ENCODE results near the gene CMIP.

The CMIP gene

DNA sequence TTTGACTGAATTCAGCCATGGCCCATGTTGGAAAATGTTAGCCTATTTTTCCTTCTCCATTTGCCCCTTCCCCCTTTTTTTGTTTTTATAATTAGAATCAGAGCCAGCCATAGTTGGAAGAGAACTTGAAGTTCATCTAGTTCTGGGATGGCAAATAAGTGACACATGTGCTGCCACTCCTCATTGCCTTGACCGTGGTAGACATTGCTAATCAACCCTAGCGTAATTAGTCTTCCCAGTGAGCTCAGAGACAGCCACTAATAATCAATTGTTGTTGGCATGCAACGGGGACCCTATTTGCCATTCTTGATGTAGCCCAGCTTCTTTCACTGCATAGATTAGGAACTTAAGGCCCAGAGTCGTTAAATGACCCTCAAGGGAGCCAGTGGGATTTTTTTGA is 16.6 kb downstream of the CMIP start:
- no peak for DNase-seq (ENCODE audit: extremely low read depth, insufficient read length)
- Histone ChIP-seq H3K4me3 (replicated peaks; ENCODE audit: low read depth, low read length) (no peak overlapping the region), H3K36me3 (ENCODE audit: control insufficient read depth, insufficient read depth, low read length) (no peaks in the 10 kb centered on the region), H3K27me3 (replicated peaks; ENCODE audit: control insufficient read depth, insufficient read depth, low read length) (no peaks in the 10 kb centered on the region)
- TF ChIP-seq, protein P1, sequence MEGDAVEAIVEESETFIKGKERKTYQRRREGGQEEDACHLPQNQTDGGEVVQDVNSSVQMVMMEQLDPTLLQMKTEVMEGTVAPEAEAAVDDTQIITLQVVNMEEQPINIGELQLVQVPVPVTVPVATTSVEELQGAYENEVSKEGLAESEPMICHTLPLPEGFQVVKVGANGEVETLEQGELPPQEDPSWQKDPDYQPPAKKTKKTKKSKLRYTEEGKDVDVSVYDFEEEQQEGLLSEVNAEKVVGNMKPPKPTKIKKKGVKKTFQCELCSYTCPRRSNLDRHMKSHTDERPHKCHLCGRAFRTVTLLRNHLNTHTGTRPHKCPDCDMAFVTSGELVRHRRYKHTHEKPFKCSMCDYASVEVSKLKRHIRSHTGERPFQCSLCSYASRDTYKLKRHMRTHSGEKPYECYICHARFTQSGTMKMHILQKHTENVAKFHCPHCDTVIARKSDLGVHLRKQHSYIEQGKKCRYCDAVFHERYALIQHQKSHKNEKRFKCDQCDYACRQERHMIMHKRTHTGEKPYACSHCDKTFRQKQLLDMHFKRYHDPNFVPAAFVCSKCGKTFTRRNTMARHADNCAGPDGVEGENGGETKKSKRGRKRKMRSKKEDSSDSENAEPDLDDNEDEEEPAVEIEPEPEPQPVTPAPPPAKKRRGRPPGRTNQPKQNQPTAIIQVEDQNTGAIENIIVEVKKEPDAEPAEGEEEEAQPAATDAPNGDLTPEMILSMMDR (IDR thresholded peaks at IDR 0.05; ENCODE audit: insufficient read depth, low read length, poor library complexity, severe bottlenecking), result no peak

DNA sequence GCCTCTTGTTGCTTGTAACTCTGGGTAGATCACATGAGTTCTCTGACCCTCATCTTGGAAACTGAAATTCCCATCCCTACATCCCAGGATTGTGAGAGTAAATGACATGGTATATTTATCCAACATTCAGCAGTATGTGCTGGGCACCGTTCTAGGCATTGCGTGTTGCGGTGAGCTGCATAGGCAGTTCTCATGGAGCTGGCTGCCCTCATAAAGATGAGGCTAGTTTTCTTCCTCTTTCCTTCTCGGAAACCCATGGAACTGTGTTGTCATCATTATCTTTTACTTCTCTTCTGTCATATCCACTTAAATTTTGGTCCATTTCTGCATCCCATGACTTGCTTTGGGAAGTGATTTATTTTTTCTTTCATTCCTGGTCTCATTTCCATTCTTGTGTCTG is 17.2 kb downstream of the CMIP start:
- DNase-seq (ENCODE audit: extremely low read depth, insufficient read length), result no peak
- Histone ChIP-seq H3K36me3 (ENCODE audit: control insufficient read depth, insufficient read depth, low read length) (no peaks in the 10 kb centered on the region), H3K27me3 (replicated peaks; ENCODE audit: control insufficient read depth, insufficient read depth, low read length) (no peaks in the 10 kb centered on the region), H3K4me3 (replicated peaks; ENCODE audit: low read depth, low read length) (no peak overlapping the region)
- TF ChIP-seq, protein P1 (IDR thresholded peaks at IDR 0.05; ENCODE audit: insufficient read depth, low read length, poor library complexity, severe bottlenecking), result no peak

DNA sequence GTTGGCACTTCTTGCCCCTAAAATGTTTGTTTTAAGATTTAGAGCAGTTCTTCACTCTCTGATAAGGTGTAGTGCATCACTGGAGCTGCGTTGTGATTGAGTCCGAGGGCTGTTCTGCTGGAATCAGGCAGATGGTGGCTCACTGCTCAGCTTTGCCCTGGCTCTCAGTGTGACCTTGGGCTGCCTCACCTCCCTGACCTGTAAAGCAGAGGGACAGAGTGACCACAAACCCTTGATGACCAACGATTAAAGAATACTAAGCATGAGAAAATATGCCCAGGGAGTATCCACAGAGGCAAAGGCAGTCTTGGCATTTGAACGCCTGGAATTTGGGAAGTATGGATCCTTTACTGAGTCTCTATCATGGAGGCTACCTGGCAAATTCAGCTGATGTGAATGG is 18.1 kb downstream of the CMIP start:
- TF ChIP-seq, protein P1 (IDR thresholded peaks at IDR 0.05; ENCODE audit: insufficient read depth, low read length, poor library complexity, severe bottlenecking), result no peak
- no peak for DNase-seq (ENCODE audit: extremely low read depth, insufficient read length)
- Histone ChIP-seq H3K4me3 (replicated peaks; ENCODE audit: low read depth, low read length) (no peak overlapping the region), H3K36me3 (ENCODE audit: control insufficient read depth, insufficient read depth, low read length) (no peaks in the 10 kb centered on the region), H3K27me3 (replicated peaks; ENCODE audit: control insufficient read depth, insufficient read depth, low read length) (no peaks in the 10 kb centered on the region)

DNA sequence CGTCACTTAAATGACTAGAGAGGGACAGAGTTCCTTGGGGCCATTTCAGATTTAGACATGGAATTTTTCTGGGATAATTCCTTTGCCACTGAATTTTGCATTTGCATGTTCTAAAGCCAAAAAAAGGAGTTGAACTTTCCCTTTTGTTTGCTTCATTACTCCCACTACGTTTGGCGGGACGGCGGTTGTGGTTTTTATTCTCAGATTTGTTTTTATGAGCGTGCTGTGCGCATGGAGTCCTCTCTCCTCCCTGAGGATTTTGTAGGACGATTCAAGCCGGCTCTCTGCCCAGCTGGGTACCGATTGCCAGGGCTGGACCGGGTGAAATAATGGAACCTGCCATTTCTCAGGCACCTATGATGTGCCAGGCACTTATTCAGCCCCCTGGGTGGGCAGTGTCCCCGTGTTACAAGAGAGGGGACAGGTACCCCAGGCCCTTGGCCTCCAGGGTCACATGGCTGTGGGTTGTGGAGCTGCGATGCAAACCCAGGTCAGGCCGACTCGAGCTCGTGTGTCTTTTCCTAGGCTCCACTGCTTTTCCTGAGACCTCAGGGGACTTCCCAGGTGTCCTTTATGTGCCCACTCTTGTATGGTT is 18.8 kb downstream of the CMIP start:
- TF ChIP-seq, protein P1 (IDR thresholded peaks at IDR 0.05; ENCODE audit: insufficient read depth, low read length, poor library complexity, severe bottlenecking), result no peak
- H3K27me3 ChIP-seq (replicated peaks; ENCODE audit: control insufficient read depth, insufficient read depth, low read length), result no peaks in the 10 kb centered on the region
- no peak for DNase-seq (ENCODE audit: extremely low read depth, insufficient read length)
- no peak overlapping the region for H3K4me3 ChIP-seq (replicated peaks; ENCODE audit: low read depth, low read length)
- H3K36me3 ChIP-seq (ENCODE audit: control insufficient read depth, insufficient read depth, low read length), result no peaks in the 10 kb centered on the region

DNA sequence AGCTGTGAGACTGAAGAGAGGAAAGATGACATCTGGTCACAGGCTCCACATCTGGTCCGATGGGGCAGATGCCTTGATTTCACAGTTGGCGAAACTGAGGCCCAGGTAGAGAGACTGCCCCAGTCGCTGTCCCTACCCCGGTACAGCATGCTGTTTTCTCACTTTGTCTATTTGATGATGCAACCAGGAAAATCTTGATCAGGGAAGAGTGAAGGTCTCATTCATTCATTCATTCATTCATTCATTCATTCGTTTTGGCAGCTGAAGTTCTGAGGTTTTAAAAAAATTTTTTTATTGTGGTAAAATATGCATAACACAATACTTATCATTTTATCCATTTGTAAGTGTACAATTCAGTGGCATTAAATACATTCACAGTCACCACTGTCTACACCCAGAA is 19.7 kb downstream of the CMIP start:
- no peak for DNase-seq (ENCODE audit: extremely low read depth, insufficient read length)
- TF ChIP-seq, protein P1 (IDR thresholded peaks at IDR 0.05; ENCODE audit: insufficient read depth, low read length, poor library complexity, severe bottlenecking), result no peak
- Histone ChIP-seq H3K27me3 (replicated peaks; ENCODE audit: control insufficient read depth, insufficient read depth, low read length) (no peaks in the 10 kb centered on the region), H3K36me3 (ENCODE audit: control insufficient read depth, insufficient read depth, low read length) (no peaks in the 10 kb centered on the region), H3K4me3 (replicated peaks; ENCODE audit: low read depth, low read length) (no peak overlapping the region)

Data from GM06990 (cell line).